Uterus (tissue), 2 donors: ENCODE data around the gene ACADM.

Experiments
- CTCF ChIP-seq, 4 experiments: fragments of 200-600 bp in 2 of 4; fragments of 450-650 bp in 2 of 4; sonication (generic) in 2 of 4; IDR thresholded peaks; one replicate each; pipeline ENCODE4 v1.5.1; 2016 to 2019; ENCODE audit warnings: antibody characterized with exemption in 4 of 4, mild to moderate bottlenecking in 2 of 4, moderate library complexity in 1 of 4
- POLR2A ChIP-seq, 2 donors: fragments of 450-650 bp; IDR thresholded peaks; one replicate each; pipeline ENCODE4 v1.6.1; 2016; ENCODE audit warnings: antibody characterized with exemption in 2 of 2, mild to moderate bottlenecking in 1 of 2, moderate library complexity in 1 of 2

- no peak for TF ChIP-seq CTCF (IDR thresholded peaks at IDR 0.05)
- no peak for TF ChIP-seq POLR2A (IDR thresholded peaks at IDR 0.05)
Measured at GRCh38 chr1:75736016-75736415, 11.5 kb downstream of the ACADM start.
